Stimulated activated CD4-positive, alpha-beta T cell treated with anti-CD3 and anti-CD28 coated beads, Interleukin-15, amount 100 ng/mL, for 24 hours (primary cell): ENCODE data around the gene PITPNM1.

ENCODE experiments used
- DNase-seq: peaks from one replicate; pipeline ENCODE4 v3.0.0-alpha.2; 2020

Gene PITPNM1

GRCh38 chr11:67463680-67464410 is 41.3 kb downstream of the PITPNM1 start:
- no peak for DNase-seq

- DNase-seq = no peak
Observed at GRCh38 chr11:67463186-67463585, 42.0 kb downstream of the PITPNM1 start.

GRCh38 chr11:67458266-67458665 is 46.9 kb downstream of the PITPNM1 start:
- no peak for DNase-seq

- no peak for DNase-seq
Observed at GRCh38 chr11:67457453-67457852, 47.7 kb downstream of the PITPNM1 start.

GRCh38 chr11:67456068-67456705 is 49.0 kb downstream of the PITPNM1 start:
- no peak for DNase-seq

- DNase-seq = no peak
Observed at GRCh38 chr11:67455054-67455453, 50.1 kb downstream of the PITPNM1 start, which contains the start of gene CABP4. TSS of gene CABP4 (plus strand) at chr11:67455354. CDS start at chr11:67455424, 70 bp downstream.

GRCh38 chr11:67453816-67454732 is 51.1 kb downstream of the PITPNM1 start:
- DNase-seq = no peak

- no peak for DNase-seq
Observed at GRCh38 chr11:67452141-67452952, 52.8 kb downstream of the PITPNM1 start, which contains the start of gene GPR152. TSS of gene GPR152 (minus strand) at chr11:67452729. CDS start at chr11:67452724, 5 bp downstream.

GRCh38 chr11:67451658-67451976 is 53.5 kb downstream of the PITPNM1 start:
- no peak for DNase-seq

GRCh38 chr11:67450796-67451657 is 54.1 kb downstream of the PITPNM1 start:
- DNase-seq = no peak

- DNase-seq = no peak
Observed at GRCh38 chr11:67449116-67449844, 55.9 kb downstream of the PITPNM1 start.

GRCh38 chr11:67448220-67448609 is 56.9 kb downstream of the PITPNM1 start:
- DNase-seq = no peak

GRCh38 chr11:67445515-67445914 is 59.6 kb downstream of the PITPNM1 start:
- no peak for DNase-seq

GRCh38 chr11:67442504-67443404 is 62.4 kb downstream of the PITPNM1 start:
- no peak for DNase-seq
